ENCODE data around the gene KRTAP22-1. TPM values are rescaled to one million over a fixed set of nuclear protein-coding genes. Genes with fewer than 3 reads are reported as not detected.

Gene KRTAP22-1
- not detected for total RNA-seq

GRCh38 chr21:30600787-30601186 lies at the start of gene KRTAP22-1:
Gene KRTAP22-1, plus strand, starts transcription at chr21:30601087.
- no peak for DNase-seq

DNA sequence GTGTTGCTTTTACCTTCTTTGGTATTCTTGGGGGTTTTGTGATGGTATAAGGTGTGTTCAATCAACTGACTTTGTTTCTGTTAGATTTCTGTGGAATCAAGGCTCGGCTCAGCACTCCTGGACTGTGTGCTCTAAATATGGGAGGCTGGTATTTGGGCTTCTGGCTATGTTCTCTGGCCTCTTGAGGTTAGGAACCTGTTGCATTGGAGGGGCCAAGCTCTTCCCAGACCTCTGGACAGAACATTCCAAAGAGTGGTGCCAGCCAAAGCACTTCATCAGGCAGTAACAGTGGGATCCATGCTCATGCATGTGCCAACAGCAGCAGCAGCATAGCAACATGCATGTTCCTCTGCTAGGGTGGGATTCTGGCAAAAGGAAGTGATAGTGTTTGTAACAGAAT lies 48.1 kb upstream of the KRTAP22-1 start:
- no peak for DNase-seq

GRCh38 chr21:30555095-30555494 lies 45.8 kb upstream of the KRTAP22-1 start:
- no peak for DNase-seq

GRCh38 chr21:30561264-30561895 lies 39.5 kb upstream of the KRTAP22-1 start, which contains the start of gene KRTAP19-7:
Gene KRTAP19-7, minus strand, starts transcription at chr21:30561314. Its CDS starts 25 bp downstream, at chr21:30561289.
- DNase-seq, result no peak

DNA sequence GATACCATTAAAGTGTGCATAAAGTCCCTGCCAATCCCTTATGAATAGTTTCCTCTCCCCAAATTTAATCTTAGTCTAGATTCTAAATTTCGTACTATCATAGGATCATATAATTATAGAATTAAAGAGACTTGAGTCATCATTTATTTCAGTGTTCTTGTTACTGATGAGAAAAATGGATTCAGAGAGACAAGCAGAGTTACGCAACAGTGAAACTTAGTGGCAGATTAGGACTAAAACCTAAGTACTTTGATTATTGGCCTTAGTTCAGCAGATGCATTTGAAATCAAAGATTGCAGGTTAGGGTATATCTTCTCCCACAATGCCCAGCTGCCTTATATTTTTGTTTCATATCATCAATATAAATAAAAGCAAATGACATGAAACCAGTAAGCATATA lies 38.9 kb upstream of the KRTAP22-1 start:
- DNase-seq, result no peak

DNA sequence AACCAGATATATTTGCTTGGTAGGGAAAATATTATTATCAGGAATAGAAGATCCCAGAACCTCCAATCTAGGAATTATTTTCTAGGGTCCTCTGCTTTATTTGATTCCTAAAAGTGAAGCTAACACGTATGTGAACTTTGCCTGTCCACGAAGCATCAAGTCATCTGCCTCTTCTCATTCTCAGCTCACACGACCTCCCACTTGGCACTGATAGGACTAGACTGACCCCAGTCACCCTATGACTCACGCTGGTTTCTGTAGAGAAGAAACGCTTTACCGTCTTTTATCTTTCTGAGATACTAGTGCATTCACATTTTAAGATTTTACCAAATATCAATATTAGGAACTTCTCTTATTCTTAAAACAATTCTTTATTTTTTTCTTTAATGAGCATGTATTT lies 37.8 kb upstream of the KRTAP22-1 start:
- DNase-seq, result no peak

DNA sequence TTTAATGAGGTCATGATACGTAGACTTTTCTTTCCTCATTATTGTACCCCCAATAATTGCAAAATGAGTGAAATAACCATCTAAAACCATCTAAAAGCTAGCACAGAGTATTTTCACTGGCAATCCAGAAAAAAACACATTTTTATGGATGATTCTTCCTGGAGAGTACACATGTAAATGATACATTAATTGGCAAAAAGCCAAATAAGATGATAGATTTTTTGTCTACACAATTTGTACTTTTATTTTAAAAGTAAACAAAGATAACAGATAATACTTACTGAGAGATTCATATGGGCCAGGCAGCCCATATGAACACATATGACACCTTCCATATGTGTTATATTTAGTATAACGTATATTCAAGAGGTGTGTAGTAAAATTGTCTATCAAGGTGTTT lies 37.3 kb upstream of the KRTAP22-1 start:
- no peak for DNase-seq

DNA sequence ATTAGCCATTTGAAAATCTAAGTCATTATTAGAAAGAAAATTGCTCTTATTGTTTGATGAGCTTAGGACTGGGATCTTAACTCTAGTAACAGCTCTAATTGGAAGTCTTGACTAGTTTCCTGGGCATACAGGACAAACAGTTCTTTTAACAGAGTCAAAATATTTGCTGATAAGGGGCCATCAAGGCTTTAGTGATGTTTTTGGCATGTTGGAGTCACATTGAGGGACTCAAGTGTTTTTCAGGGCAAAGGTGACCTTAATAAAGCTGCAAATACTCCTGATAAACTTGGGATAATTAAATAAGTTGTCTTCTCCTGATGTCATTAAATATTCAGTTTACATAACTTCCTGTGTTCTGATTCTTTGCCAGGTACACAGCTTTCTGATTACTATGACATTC lies 33.3 kb upstream of the KRTAP22-1 start:
- no peak for DNase-seq

GRCh38 chr21:30577766-30578165 lies 23.1 kb upstream of the KRTAP22-1 start:
- DNase-seq, result no peak

DNA sequence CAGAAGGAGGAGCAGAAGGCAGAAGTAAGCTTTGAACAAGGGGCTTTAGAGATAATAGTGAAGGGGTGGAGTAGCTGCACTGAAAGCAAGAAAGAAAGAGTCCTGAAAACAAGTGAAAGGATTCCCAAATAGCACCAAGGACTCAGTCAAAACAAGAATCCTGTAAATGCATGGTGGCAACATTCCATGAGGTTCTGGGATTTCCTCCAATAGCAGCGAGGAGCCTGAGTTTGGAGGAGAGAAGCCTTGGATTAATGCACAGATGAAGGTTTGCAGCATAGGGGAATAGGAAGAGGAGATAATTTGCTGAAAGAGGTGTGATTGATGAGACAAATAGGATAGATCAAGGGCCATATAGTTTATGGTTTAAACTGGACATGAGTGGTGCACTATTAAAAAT lies 21.5 kb upstream of the KRTAP22-1 start:
- DNase-seq, result no peak

DNA sequence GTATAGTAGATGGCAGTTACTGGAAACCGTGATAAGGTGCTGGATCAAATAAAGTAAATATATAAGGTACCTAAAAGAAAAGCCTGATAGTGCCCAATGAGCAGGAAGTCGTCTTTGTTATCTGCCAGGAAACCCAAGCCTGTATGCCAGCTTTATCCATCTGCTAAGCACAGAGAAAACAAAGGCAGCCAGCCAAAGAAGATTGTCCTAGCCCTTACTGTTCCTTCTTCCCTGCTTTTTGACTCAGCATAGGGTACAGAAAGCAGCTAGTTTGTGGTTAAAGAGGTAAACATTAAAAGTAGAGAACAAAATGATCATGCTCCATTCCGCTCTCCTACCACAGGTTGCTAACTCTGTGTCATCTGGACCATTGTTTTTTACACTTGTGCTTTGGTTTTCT lies 20.8 kb upstream of the KRTAP22-1 start:
- no peak for DNase-seq

DNA sequence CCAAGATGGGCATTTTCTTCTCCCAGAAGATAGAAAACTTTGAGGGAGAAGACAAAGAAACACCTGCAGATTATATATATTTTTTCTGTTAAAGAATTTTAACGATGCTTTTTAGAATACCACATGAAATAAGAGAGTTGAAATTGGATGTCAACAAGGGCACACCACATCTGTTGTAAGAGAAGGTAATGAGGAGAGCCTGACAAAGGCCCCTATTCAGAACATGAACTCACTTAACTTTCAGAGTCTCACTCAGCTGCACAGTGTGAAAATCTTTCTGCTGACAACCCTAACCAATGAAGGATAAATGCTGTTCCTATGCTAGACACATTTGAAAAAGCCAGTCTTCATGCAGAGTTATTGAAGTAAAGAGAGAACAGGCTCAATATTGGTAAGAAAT lies 18.0 kb upstream of the KRTAP22-1 start:
- no peak for DNase-seq

- no peak for DNase-seq
Measured at GRCh38 chr21:30590297-30590696, 10.6 kb upstream of the KRTAP22-1 start, which contains the start of gene KRTAP22-2. Gene KRTAP22-2, minus strand, starts transcription at chr21:30590397.

GRCh38 chr21:30592140-30592539 lies 8.7 kb upstream of the KRTAP22-1 start, which contains the start of gene KRTAP6-3:
Gene KRTAP6-3, plus strand, starts transcription at chr21:30592440. Its CDS starts 6 bp downstream, at chr21:30592446.
- DNase-seq, result no peak

- DNase-seq, result no peak
Measured at GRCh38 chr21:30598802-30599201, 2.1 kb upstream of the KRTAP22-1 start, which contains the start of gene KRTAP6-2. Gene KRTAP6-2, minus strand, starts transcription at chr21:30598902. Its CDS starts 28 bp downstream, at chr21:30598874.

DNA sequence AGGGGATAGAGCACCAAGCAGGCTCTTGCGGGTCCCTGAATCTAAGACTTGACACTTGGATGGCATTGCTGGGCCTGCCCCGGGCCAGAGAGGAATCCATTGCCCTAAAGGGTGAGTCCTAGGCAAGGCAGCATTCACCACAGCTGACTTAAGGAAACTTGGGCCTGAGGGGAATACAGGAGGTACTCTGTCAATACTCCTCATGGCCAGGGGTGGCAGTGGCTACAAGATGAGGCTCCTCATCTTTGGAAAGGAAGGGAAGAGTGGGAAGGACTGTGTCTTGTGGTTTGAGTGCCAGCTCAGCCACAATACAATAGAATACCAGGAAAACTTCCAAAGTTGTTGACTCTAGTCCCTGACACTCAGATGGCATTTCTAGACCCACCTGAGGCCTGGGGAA lies 5.1 kb downstream of the KRTAP22-1 start:
- no peak for DNase-seq

- no peak for DNase-seq
Measured at GRCh38 chr21:30612132-30612531, 11.2 kb downstream of the KRTAP22-1 start.

GRCh38 chr21:30613836-30614235 lies 12.9 kb downstream of the KRTAP22-1 start, which contains the start of gene KRTAP6-1:
Gene KRTAP6-1, minus strand, starts transcription at chr21:30613930. Its CDS starts 26 bp downstream, at chr21:30613904.
- no peak for DNase-seq

GRCh38 chr21:30615199-30615598 lies 14.3 kb downstream of the KRTAP22-1 start:
- no peak for DNase-seq

GRCh38 chr21:30616125-30616524 lies 15.2 kb downstream of the KRTAP22-1 start, which contains the start of gene KRTAP20-1:
Gene KRTAP20-1, plus strand, starts transcription at chr21:30616425. Its CDS starts 30 bp downstream, at chr21:30616455.
- no peak for DNase-seq

GRCh38 chr21:30620080-30620479 lies 19.2 kb downstream of the KRTAP22-1 start:
- DNase-seq, result no peak

GRCh38 chr21:30620522-30620921 lies 19.6 kb downstream of the KRTAP22-1 start, which contains the start of gene KRTAP20-4:
Gene KRTAP20-4, plus strand, starts transcription at chr21:30620627.
- DNase-seq, result no peak

- no peak for DNase-seq
Measured at GRCh38 chr21:30623362-30623761, 22.5 kb downstream of the KRTAP22-1 start.

- DNase-seq, result no peak
Measured at GRCh38 chr21:30625449-30626165, 24.7 kb downstream of the KRTAP22-1 start.
